HG03066 (cell line): Measurements from ENCODE around the gene ATF7.
"Not testable (repeated sequence)": the region's sequence is repeated elsewhere in the genome, so short reads cannot be mapped to it uniquely, and the experiment has no call there.

Experiments
- ATAC-seq: cut with Tn5 transposase; IDR thresholded peaks from one replicate; pipeline ENCODE4 v1.9.1; 2021; ENCODE audit warnings: low read depth; ENCODE audit not compliant: unreplicated experiment

The ATF7 gene

GRCh38 chr12:53625946-53626701 lies at the start of gene ATF7:
TSS of gene ATF7 (minus strand) at chr12:53626382. CDS start at chr12:53601000, 25,382 bp downstream.
- peak; percentile 95 for ATAC-seq

- no peak for ATAC-seq
Observed at GRCh38 chr12:53674977-53675700, 49.0 kb upstream of the ATF7 start.

DNA sequence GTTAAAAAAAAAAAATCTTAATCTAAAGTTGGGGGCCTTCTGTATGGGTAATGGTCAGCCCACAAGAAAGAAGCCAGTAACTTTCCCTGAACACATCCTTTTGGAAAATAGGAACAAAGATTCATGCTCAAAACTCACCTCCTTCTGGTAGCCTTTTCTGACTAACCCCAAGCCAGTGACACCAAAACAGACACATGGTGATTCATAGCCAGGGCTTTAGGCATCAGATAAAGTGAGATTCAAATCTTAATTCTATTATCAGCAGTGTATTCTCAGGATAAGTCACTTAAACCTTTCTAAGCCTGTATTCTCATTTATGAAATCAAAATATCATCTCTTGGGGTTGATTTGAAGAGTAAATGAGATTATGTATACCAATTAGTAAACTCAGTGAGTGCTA lies 44.8 kb upstream of the ATF7 start:
- no peak for ATAC-seq

- ATAC-seq, result no peak
Observed at GRCh38 chr12:53670308-53670707, 44.1 kb upstream of the ATF7 start.

DNA sequence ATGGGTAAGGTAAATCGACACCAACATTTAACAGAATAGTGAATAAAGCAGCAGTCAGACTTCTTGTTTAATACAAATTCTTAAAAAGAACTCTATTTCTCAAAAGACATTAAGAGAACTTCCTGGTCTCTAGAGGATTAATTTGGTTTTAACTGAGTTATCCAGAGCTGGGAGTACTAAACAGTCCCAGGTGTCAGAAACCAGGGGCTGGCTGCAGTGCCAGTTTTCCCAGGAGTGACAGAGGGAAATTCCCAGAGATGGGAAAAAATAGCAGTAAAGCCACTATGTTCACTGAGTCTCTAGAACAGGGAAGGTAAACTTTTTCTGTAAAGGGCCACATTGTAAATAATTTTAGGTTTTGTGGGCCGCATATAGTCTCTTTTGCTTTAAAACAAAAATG lies 40.9 kb upstream of the ATF7 start:
- no peak for ATAC-seq

GRCh38 chr12:53664936-53665335 lies 38.8 kb upstream of the ATF7 start:
- no peak for ATAC-seq

- ATAC-seq, result no peak
Observed at GRCh38 chr12:53664191-53664590, 38.0 kb upstream of the ATF7 start.

DNA sequence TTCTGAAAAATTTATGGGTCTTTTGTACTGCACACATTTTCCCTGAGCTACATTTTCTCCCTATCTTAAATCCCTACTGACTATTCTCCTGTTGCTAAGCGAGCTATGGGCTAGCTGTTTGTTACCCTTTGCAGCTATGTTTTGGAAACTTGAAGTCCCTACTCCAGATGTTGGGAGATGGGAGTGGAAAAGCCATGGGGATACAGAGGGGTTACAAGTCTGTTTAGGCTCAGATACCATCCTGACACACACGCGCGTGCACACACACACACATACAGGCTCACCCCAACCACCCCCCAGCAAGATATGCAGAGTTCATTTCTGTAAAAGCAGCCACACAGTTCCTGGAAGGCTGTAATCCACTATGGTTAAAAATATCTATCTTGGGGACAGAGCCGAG lies 33.9 kb upstream of the ATF7 start:
- no peak for ATAC-seq

DNA sequence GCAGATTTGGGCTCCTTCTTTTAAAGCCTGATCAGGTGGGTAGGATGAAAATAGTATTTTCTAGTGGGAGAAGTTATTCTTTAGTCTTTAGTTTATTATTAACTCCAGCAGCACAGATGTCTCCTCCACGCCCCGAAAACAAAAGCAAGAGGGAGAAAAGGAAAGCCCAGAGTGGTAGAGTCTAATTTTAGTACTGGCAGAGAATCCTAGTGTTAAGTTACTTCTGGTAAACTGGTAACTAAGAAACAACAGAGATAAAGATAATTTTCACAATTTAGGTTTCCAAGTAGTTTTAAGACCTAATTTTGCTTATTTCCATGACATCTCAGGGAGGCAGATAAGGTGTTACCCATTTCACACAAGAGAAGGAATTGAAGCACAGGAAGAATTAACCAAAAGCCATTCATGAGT lies 33.4 kb upstream of the ATF7 start:
- no peak for ATAC-seq

- no peak for ATAC-seq
Observed at GRCh38 chr12:53659011-53659551, 32.9 kb upstream of the ATF7 start.

DNA sequence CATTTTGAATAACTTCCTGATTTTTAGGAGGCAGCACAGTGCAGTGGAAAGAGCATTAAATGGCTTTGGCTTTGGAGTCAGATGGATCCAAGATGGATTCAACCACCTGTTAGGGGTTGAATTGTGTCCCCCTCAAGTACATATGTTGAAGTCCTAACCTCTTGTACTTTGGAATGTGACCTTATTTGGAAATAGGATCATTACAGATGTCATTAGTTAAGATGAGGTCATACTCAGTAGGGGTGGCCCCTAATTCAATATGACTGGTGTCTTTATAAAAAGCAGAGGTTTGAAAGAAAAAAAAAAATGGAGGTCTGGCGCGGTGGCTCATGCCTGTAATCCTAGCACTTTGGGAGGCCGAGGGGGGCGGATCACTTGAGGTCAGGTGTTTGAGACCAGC lies 30.9 kb upstream of the ATF7 start:
- ATAC-seq, result no peak

GRCh38 chr12:53653595-53653994 lies 27.4 kb upstream of the ATF7 start:
- ATAC-seq, result no peak

- ATAC-seq, result no peak
Observed at GRCh38 chr12:53652366-53652765, 26.2 kb upstream of the ATF7 start.

DNA sequence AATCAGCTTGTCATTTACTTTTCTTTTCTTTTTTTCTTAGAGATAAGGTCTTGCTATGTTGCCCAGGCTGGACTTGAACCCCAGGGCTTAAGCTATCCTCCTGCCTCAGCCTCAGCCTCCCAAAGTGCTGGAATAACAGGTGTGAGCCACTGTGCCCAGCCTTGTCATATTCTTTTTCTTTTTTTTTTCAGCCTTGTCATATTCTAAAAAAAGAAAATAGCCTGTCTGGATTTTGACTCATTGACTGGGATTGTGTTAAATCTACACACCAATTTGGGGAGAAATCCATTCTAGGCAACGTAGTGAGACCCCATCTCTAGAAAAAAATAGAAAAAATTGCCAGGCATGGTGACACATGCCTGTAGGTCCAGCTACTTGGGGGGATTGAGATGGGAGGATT lies 25.6 kb upstream of the ATF7 start:
- ATAC-seq, result no peak

DNA sequence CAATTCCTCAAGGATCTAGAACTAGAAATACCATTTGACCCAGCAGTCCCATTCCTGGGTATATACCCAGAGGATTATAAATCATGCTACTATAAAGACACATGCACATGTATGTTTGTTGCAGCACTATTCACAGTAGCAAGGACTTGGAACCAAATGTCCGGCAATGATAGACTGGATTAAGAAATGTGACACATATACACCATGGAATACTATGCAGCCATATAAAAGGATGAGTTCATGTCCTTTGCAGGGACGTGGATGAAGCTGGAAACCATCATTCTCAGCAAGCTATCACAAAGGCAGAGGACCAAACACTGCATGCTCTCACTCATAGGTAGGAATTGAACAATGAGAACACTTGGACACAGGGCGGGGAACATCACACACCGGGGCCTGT lies 20.1 kb upstream of the ATF7 start:
- ATAC-seq, result not testable (repeated sequence)

- ATAC-seq, result no peak
Observed at GRCh38 chr12:53645165-53645564, 19.0 kb upstream of the ATF7 start.

DNA sequence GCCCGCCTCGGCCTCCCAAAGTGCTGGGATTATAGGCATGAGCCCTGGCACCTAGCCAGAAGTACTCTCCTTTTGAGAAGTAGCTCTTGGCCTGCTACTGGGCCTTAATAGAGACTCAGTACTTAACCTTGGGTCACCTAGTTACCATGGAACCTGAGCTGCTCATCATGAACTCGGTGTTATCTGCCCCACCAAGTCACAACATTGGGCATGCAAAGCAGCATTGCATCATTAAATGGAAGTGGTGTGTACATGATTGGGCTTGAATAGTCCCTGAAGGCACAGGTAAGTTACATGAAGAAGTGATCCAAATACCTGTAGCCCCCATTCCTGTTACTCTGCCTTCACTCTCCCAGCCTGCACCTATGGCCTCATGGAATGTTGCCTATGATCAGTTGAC lies 18.0 kb upstream of the ATF7 start:
- ATAC-seq, result no peak

- ATAC-seq, result no peak
Observed at GRCh38 chr12:53643232-53643979, 17.2 kb upstream of the ATF7 start.

- ATAC-seq, result no peak
Observed at GRCh38 chr12:53638057-53638456, 11.9 kb upstream of the ATF7 start.

DNA sequence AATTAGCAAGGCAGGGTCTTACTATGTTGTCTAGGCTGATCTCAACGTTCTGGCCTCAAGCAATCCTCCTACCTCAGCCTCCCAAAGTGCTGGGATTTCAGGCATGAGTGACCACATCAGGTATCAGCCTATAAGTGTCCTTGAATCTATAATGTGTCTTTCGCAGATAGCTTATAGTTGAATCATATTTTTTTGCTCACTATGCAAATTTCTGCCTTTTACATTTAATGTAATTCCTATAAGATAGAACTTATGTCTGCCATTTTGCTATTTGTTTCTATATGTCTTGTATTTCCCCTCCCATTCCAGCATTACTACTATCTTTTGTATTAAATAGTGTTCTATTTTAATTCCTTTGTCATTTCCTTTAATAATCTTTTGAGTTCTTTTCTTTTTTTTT lies 10.5 kb upstream of the ATF7 start:
- no peak for ATAC-seq

- not testable (repeated sequence) for ATAC-seq
Observed at GRCh38 chr12:53635708-53636107, 9.5 kb upstream of the ATF7 start.
